AG04449 (cell line): Measurements from ENCODE around the gene DRAM2.
A peak's percentile ranks its signal among the peaks of the same experiment; 100 is the strongest.

Experiments
- CTCF ChIA-PET: fragments of 350-600 bp; formaldehyde crosslinking; extraction: SDS; loops from one replicate; lab custom pipeline; 2021; ENCODE audit warnings: antibody characterized with exemption; lab: Yijun Ruan, JAX
- POLR2A ChIA-PET: fragments of 400-600, 350-600 bp; formaldehyde crosslinking; extraction: SDS; loops from one replicate; lab custom pipeline; 2020; ENCODE audit warnings: antibody characterized with exemption, inconsistent platforms; lab: Yijun Ruan, JAX
- DNase-seq: peaks from one replicate; pipeline ENCODE4 v3.0.0-alpha.2; 2010; ENCODE audit warnings: low read depth, low spot score
- H3K4me3 ChIP-seq: 2 replicates; pipeline ENCODE4 v1.5.1; 2011; ENCODE audit warnings: low read depth, mild to moderate bottlenecking, control low read depth, low read length
- CTCF ChIP-seq: IDR thresholded peaks from one replicate; pipeline ENCODE4 v1.5.1; 2011; ENCODE audit warnings: mild to moderate bottlenecking, moderate library complexity, low read length, control low read depth, inconsistent platforms; ENCODE audit not compliant: insufficient read depth; ENCODE audit errors: missing control alignments

DRAM2 gene

GRCh38 chr1:111139956-111140679 is at the start of gene DRAM2, which contains the start of gene CEPT1:
TSS of gene DRAM2 (minus strand) at chr1:111140093. CDS start at chr1:111131554, 8,539 bp downstream.
TSS of gene CEPT1 (plus strand) at chr1:111140223. CDS start at chr1:111147715, 7,492 bp downstream.
- DNase-seq: peak; percentile 63
- TF ChIP-seq CTCF: no peak
- CTCF ChIA-PET: interaction anchor here (0.8 kb wide), 1 partner anchor 10 kb away, joined by 3 read pairs; no protein-coding TSS in a partner anchor
- POLR2A ChIA-PET: interaction anchor here (0.6 kb wide), 1 partner anchor 20 kb away, joined by 3 read pairs; no protein-coding TSS in a partner anchor
- H3K4me3 ChIP-seq: peak within 1 kb of the TSS; percentile 88

GRCh38 chr1:111184663-111185062 is 44.8 kb upstream of the DRAM2 start:
- ChIA-PET POLR2A (no interaction called here), CTCF (no interaction called here)
- DNase-seq: no peak
- no peak for TF ChIP-seq CTCF
- H3K4me3 ChIP-seq: no peak overlapping the region

- ChIA-PET CTCF (interaction anchor here (1.0 to 1.9 kb wide), 3 partner anchors 16 to 217 kb away, joined by 3 to 7 read pairs (median 5); no protein-coding TSS in a partner anchor), POLR2A (no interaction called here)
- no peak for DNase-seq
- no peak for TF ChIP-seq CTCF
- no peak overlapping the region for H3K4me3 ChIP-seq
Measured at GRCh38 chr1:111183308-111184069, 43.6 kb upstream of the DRAM2 start.

GRCh38 chr1:111182052-111182451 is 42.2 kb upstream of the DRAM2 start:
- ChIA-PET CTCF (interaction anchor here (0.9 to 1.9 kb wide), 2 partner anchors 22 to 219 kb away, joined by 3 to 5 read pairs; no protein-coding TSS in a partner anchor), POLR2A (no interaction called here)
- TF ChIP-seq CTCF: no peak
- no peak overlapping the region for H3K4me3 ChIP-seq
- no peak for DNase-seq

- no peak for DNase-seq
- POLR2A ChIA-PET: no interaction called here
Measured at GRCh38 chr1:111179968-111180533, 40.2 kb upstream of the DRAM2 start.

More at GRCh38 chr1:111179968-111180533, 40.2 kb upstream of the DRAM2 start:
- H3K4me3 ChIP-seq: no peak overlapping the region
- CTCF ChIA-PET: interaction anchor here (1.2 kb wide), 1 partner anchor 220 kb away, joined by 6 read pairs; no protein-coding TSS in a partner anchor
- no peak for TF ChIP-seq CTCF
